Activated T-helper 1 cell treated with Interleukin-2 at 50 U/mL for 16 hours (primary cell): Measurements from ENCODE around the gene FAM204A.

Source experiments
- DNase-seq: peaks from one replicate; pipeline ENCODE4 v3.0.0-alpha.2; 2020; ENCODE audit warnings: low read depth

FAM204A gene

GRCh38 chr10:118341791-118342637, at the start of gene FAM204A:
Gene FAM204A, minus strand, starts transcription at chr10:118342324. Its CDS starts 5,909 bp downstream, at chr10:118336415.
- peak; percentile 92 for DNase-seq

GRCh38 chr10:118383699-118384098, 41.6 kb upstream of the FAM204A start:
- DNase-seq, result no peak

GRCh38 chr10:118383063-118383689, 41.1 kb upstream of the FAM204A start:
- DNase-seq, result no peak

- DNase-seq, result no peak
Measured at GRCh38 chr10:118374404-118374803, 32.3 kb upstream of the FAM204A start.

GRCh38 chr10:118373786-118374185, 31.7 kb upstream of the FAM204A start:
- DNase-seq, result no peak

GRCh38 chr10:118370499-118370898, 28.4 kb upstream of the FAM204A start:
- no peak for DNase-seq

- no peak for DNase-seq
Measured at GRCh38 chr10:118369641-118370205, 27.6 kb upstream of the FAM204A start.

- DNase-seq, result no peak
Measured at GRCh38 chr10:118365702-118366101, 23.6 kb upstream of the FAM204A start.

- no peak for DNase-seq
Measured at GRCh38 chr10:118362103-118362502, 20.0 kb upstream of the FAM204A start.

- DNase-seq, result no peak
Measured at GRCh38 chr10:118358327-118358726, 16.2 kb upstream of the FAM204A start.

- no peak for DNase-seq
Measured at GRCh38 chr10:118357841-118358240, 15.7 kb upstream of the FAM204A start.

- DNase-seq, result no peak
Measured at GRCh38 chr10:118356628-118357027, 14.5 kb upstream of the FAM204A start.

- no peak for DNase-seq
Measured at GRCh38 chr10:118355234-118355633, 13.1 kb upstream of the FAM204A start.

GRCh38 chr10:118349235-118349634, 7.1 kb upstream of the FAM204A start:
- DNase-seq, result no peak

- DNase-seq, result no peak
Measured at GRCh38 chr10:118343549-118343948, 1.4 kb upstream of the FAM204A start.

- DNase-seq, result no peak
Measured at GRCh38 chr10:118343115-118343514, 991 bp upstream of the FAM204A start.

GRCh38 chr10:118342638-118343020, 505 bp upstream of the FAM204A start:
- no peak for DNase-seq

GRCh38 chr10:118340486-118340885, 1.6 kb downstream of the FAM204A start:
- DNase-seq, result no peak

- DNase-seq, result no peak
Measured at GRCh38 chr10:118339111-118339510, 3.0 kb downstream of the FAM204A start.

- no peak for DNase-seq
Measured at GRCh38 chr10:118337356-118337755, 4.8 kb downstream of the FAM204A start.

- DNase-seq, result no peak
Measured at GRCh38 chr10:118333871-118334270, 8.3 kb downstream of the FAM204A start.

- no peak for DNase-seq
Measured at GRCh38 chr10:118332948-118333710, 9.0 kb downstream of the FAM204A start.
